Erythroblast (primary cell): Measurements from ENCODE around the gene CHCHD3.

Experiments
- GATA1 ChIP-seq: IDR thresholded peaks from 2 replicates; pipeline ENCODE4 v1.6.1; 2011; ENCODE audit warnings: low read depth, mild to moderate bottlenecking, control low read depth, low read length, moderate library complexity
- POLR2A ChIP-seq: IDR thresholded peaks from 2 replicates; pipeline ENCODE4 v1.6.1; 2011; ENCODE audit warnings: mild to moderate bottlenecking, low read length

DNA sequence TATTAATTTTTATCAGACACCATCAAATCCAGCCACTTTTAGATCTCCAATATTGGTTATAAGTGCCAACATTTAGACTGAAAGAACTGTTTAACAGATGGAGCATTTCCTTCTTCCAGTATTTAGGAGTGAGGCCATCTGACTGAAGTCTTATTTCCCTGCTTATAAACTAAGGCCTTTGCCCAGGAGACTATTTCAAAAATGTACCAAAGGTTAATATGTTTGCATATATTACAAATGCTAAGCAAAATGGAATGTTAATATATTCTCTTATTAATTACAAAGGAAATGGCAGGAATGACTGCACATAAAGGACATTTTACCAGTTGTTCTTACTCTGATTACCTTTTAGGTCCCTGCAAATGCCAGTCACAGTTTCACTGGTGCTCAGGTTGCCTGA lies 266.8 kb downstream of the CHCHD3 start:
- TF ChIP-seq POLR2A (no peak), GATA1 (no peak)
